GM19468 (cell line): ENCODE results near the gene BIRC2.

Experiments used
- ATAC-seq: cut with Tn5 transposase; IDR thresholded peaks from one replicate; pipeline ENCODE4 v1.9.1; 2021; ENCODE audit warnings: mild to moderate bottlenecking, moderate library complexity, moderate number of reproducible peaks; ENCODE audit not compliant: unreplicated experiment; ENCODE audit errors: extremely low read depth

BIRC2 gene

DNA sequence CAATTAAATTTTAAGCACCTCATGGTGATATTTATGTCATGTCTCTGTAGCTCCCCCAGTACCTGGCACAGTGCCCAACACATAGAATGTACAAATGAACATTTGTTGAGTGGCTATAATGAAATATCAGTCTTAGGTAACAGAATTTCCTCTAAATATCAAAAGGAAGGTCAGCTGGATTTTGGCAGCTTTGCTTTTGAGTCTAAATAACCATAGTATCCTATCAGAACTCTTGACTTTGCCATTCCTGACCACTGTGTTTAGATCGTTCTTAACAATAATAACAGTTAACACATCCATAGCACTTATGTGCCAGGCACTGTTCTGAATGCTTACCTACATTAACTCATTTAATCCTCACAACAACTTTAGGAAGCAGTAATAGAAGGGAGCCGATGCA is 79.0 kb downstream of the BIRC2 start:
- no peak for ATAC-seq

DNA sequence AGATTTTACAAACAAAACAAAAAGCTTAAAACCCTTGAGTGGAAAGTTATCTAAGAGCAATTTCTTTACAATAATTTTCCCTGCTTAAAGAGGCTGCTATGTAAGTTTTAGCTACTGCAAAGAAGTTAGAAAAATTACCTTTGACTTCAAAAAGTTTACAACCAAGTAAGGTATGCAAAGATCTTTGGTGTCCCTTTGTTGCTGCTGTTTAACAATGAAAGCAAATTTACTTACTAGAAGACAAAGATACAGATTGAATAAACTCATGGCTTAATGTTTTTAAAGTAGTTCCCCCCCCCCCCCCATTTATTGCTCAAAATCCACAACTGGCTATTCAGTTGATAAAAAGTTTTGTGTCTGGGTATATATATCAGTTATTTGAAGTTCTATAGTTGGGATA is 79.6 kb downstream of the BIRC2 start:
- no peak for ATAC-seq

DNA sequence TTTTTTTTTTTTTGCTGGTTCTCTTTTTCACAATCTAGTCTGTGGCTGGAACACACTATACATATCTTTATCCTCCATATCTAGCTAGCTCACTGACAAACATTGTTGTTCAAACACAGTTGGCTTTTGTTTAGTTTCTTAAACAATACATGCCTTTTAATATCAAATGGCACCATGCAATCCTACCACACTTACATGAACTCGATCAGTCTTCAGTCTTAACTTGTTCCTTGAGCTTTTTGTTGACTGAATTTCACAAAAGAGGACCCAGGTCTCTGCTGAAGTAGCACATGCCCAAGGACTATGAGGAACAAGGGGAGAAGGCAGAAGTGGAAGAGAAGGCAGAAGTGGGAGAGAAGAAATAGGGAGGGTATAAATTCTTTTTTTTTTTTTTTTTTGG is 80.1 kb downstream of the BIRC2 start:
- no peak for ATAC-seq
